Adrenal gland (tissue), 5 donors: ENCODE data around the gene LAMA5.

Experiments
- POLR2A ChIP-seq, 2 donors: fragments of 450-650 bp; IDR thresholded peaks; one replicate each; pipeline ENCODE4 v1.6.1; 2017; ENCODE audit warnings: antibody characterized with exemption in 2 of 2, mild to moderate bottlenecking in 2 of 2, moderate library complexity in 1 of 2
- TF ChIP-seq, protein P1 (sequence below), 6 experiments: fragments of 450-650 bp in 4 of 6; fragments of 200-600 bp in 2 of 6; sonication (generic) in 1 of 6; IDR thresholded peaks; 1 replicate in 5 of 6; 2 replicates in 1 of 6; pipeline versions ENCODE4 v1.5.1 to v1.8.0; 2016 to 2021; ENCODE audit warnings: antibody characterized with exemption in 6 of 6, mild to moderate bottlenecking in 2 of 6, moderate library complexity in 1 of 6
- donor health status: DM: no; HTN: no; CAD: no.

DNA sequence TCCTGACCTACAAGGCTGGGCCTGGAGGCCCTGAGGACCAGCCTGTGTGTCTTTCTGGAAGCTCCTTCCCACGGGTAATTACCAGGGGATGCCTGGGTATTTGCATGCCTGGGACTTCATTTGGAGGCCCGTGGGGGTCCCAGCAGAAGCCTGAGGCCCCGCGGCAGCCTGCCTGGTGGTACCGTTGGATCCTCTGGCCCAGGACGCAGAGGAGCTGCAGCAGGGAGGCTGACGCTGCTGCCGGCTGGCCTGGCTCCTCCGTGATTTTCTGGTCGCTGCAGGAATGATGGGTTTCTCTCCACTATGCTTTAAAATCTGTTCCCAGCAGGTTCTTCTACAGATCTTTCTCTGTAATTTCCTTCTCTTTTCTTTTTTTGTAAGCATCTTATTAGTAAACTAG, 33.4 kb upstream of the LAMA5 start:
- TF ChIP-seq, protein P1, sequence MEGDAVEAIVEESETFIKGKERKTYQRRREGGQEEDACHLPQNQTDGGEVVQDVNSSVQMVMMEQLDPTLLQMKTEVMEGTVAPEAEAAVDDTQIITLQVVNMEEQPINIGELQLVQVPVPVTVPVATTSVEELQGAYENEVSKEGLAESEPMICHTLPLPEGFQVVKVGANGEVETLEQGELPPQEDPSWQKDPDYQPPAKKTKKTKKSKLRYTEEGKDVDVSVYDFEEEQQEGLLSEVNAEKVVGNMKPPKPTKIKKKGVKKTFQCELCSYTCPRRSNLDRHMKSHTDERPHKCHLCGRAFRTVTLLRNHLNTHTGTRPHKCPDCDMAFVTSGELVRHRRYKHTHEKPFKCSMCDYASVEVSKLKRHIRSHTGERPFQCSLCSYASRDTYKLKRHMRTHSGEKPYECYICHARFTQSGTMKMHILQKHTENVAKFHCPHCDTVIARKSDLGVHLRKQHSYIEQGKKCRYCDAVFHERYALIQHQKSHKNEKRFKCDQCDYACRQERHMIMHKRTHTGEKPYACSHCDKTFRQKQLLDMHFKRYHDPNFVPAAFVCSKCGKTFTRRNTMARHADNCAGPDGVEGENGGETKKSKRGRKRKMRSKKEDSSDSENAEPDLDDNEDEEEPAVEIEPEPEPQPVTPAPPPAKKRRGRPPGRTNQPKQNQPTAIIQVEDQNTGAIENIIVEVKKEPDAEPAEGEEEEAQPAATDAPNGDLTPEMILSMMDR (IDR thresholded peaks at IDR 0.05), result no peak
- TF ChIP-seq POLR2A (IDR thresholded peaks at IDR 0.05), result no peak
